ENCODE measurements around the gene FAM163B. TPM values are rescaled to one million over a fixed set of nuclear protein-coding genes. Genes with fewer than 3 reads are reported as not detected.

Gene FAM163B
- total and polyA plus RNA-seq, 2 donors (not counting 1 experiment from before 2014, with no cell fraction given) = not detected

- H3K9me3 Mint-ChIP-seq (ENCODE audit: insufficient read depth) = no peaks in the 10 kb centered on the region
- 100% methylated on average over 1 of the region's 4 CpGs for WGBS (ENCODE audit: insufficient coverage)
- H3K27me3 ChIP-seq (replicated peaks in 1 of 4; ENCODE audit: control extremely low read depth in 1 of 4, control insufficient read depth in 3 of 4, insufficient read depth in 4 of 4, low read length in 3 of 4) = peaks cover 0 to 81% (median 26%) of the 10 kb centered on the region in 4 experiments
- peaks cover 36% of the 10 kb centered on the region for H3K4me1 Mint-ChIP-seq
- no peak overlapping the region for H2AFZ ChIP-seq (ENCODE audit: insufficient read depth, low read depth, low read length, poor library complexity, severe bottlenecking)
- peaks cover 61% of the 10 kb centered on the region for H3K27me3 Mint-ChIP-seq
- DNase-seq (no peak), ATAC-seq (ENCODE audit: low read depth) (no peak)
- H3K4me3 ChIP-seq (ENCODE audit: control extremely low read depth in 1 of 5, extremely low read depth in 1 of 5, insufficient read depth in 1 of 5, low read depth in 2 of 5, low read length in 4 of 5) = no peak overlapping the region
- intact Hi-C loops (cut with micrococcal nuclease) = no loop called here
- no peak overlapping the region for H3K27ac Mint-ChIP-seq
- no peak overlapping the region for H3K4me3 Mint-ChIP-seq
- no peaks in the 10 kb centered on the region for H4K20me1 ChIP-seq (ENCODE audit: control insufficient read depth, insufficient read depth, low read length, poor library complexity, severe bottlenecking)
- H3K79me2 ChIP-seq (ENCODE audit: control insufficient read depth, insufficient read depth, low read length) = no peaks in the 10 kb centered on the region
- H3K27ac ChIP-seq (ENCODE audit: low read length in 2 of 2) = no peak overlapping the region
- TF ChIP-seq CTCF (IDR thresholded peaks at IDR 0.05) (no peak), EZH2 (IDR thresholded peaks at IDR 0.05; ENCODE audit: borderline replicate concordance, insufficient read depth, low read depth, low read length, poor library complexity, severe bottlenecking) (no peak)
- H3K4me2 ChIP-seq (replicated peaks; ENCODE audit: low read depth, low read length, poor library complexity, severe bottlenecking) = no peak overlapping the region
- H3K36me3 ChIP-seq (replicated peaks in 1 of 2; ENCODE audit: control extremely low read depth in 1 of 2, control insufficient read depth in 1 of 2, extremely low read depth in 1 of 2, insufficient read depth in 2 of 2, low read length in 1 of 2) = no peaks in the 10 kb centered on the region
- H3K4me1 ChIP-seq (ENCODE audit: control insufficient read depth in 2 of 2, insufficient read depth in 2 of 2, low read length in 2 of 2) = peaks cover 35 to 45% of the 10 kb centered on the region in 2 donors
- H3K9ac ChIP-seq (ENCODE audit: low read length) = no peak overlapping the region
- CTCF ChIA-PET = interaction anchor here (1.0 kb wide), 1 partner anchor 162 kb away, joined by 3 read pairs; no protein-coding TSS in a partner anchor
- peaks cover 0 to 9% (median 0%) of the 10 kb centered on the region in 3 donors for H3K9me3 ChIP-seq (ENCODE audit: control extremely low read depth in 1 of 3, control insufficient read depth in 2 of 3, insufficient read depth in 1 of 3, low read length in 2 of 3)
- POLR2A ChIA-PET = no interaction called here
Measured at GRCh38 chr9:133581011-133581410, 28.2 kb downstream of the FAM163B start.

- Mint-ChIP-seq H3K4me3 (no peak overlapping the region), H3K9me3 (ENCODE audit: insufficient read depth) (no peaks in the 10 kb centered on the region), H3K27ac (no peak overlapping the region), H3K27me3 (peaks cover 64% of the 10 kb centered on the region), H3K4me1 (peaks cover 29% of the 10 kb centered on the region)
- ChIA-PET CTCF (interaction anchor here (0.5 kb wide), 1 partner anchor 204 kb away, joined by 3 read pairs; no protein-coding TSS in a partner anchor), POLR2A (no interaction called here)
- H3K9ac ChIP-seq (ENCODE audit: low read length) = no peak overlapping the region
- TF ChIP-seq CTCF (IDR thresholded peaks at IDR 0.05) = no peak
- no peak for TF ChIP-seq EZH2 (IDR thresholded peaks at IDR 0.05; ENCODE audit: borderline replicate concordance, insufficient read depth, low read depth, low read length, poor library complexity, severe bottlenecking)
- H3K4me1 ChIP-seq (ENCODE audit: control insufficient read depth in 2 of 2, insufficient read depth in 2 of 2, low read length in 2 of 2) = peaks cover 28 to 38% of the 10 kb centered on the region in 2 donors
- H3K27ac ChIP-seq (ENCODE audit: low read length in 2 of 2) = no peak overlapping the region
- peaks cover 0 to 9% (median 0%) of the 10 kb centered on the region in 3 donors for H3K9me3 ChIP-seq (ENCODE audit: control extremely low read depth in 1 of 3, control insufficient read depth in 2 of 3, insufficient read depth in 1 of 3, low read length in 2 of 3)
- H3K4me2 ChIP-seq (replicated peaks; ENCODE audit: low read depth, low read length, poor library complexity, severe bottlenecking) = no peak overlapping the region
- no peak overlapping the region for H3K4me3 ChIP-seq (ENCODE audit: control extremely low read depth in 1 of 5, extremely low read depth in 1 of 5, insufficient read depth in 1 of 5, low read depth in 2 of 5, low read length in 4 of 5)
- no peaks in the 10 kb centered on the region for H3K79me2 ChIP-seq (ENCODE audit: control insufficient read depth, insufficient read depth, low read length)
- intact Hi-C loops (cut with micrococcal nuclease) = no loop called here
- no peak overlapping the region for H2AFZ ChIP-seq (ENCODE audit: insufficient read depth, low read depth, low read length, poor library complexity, severe bottlenecking)
- H3K27me3 ChIP-seq (replicated peaks in 1 of 4; ENCODE audit: control extremely low read depth in 1 of 4, control insufficient read depth in 3 of 4, insufficient read depth in 4 of 4, low read length in 3 of 4) = peaks cover 0 to 81% (median 26%) of the 10 kb centered on the region in 4 experiments
- H3K36me3 ChIP-seq (replicated peaks in 1 of 2; ENCODE audit: control extremely low read depth in 1 of 2, control insufficient read depth in 1 of 2, extremely low read depth in 1 of 2, insufficient read depth in 2 of 2, low read length in 1 of 2) = no peaks in the 10 kb centered on the region
- no peak for ATAC-seq (ENCODE audit: low read depth)
- 32% methylated on average over 5 of the region's 6 CpGs for WGBS (ENCODE audit: insufficient coverage)
- no peak for DNase-seq
- H4K20me1 ChIP-seq (ENCODE audit: control insufficient read depth, insufficient read depth, low read length, poor library complexity, severe bottlenecking) = no peaks in the 10 kb centered on the region
Measured at GRCh38 chr9:133580419-133580738, 28.8 kb downstream of the FAM163B start.
